GM10266 (cell line): ENCODE results near the gene RFLNA.

Source experiments
- DNase-seq: peaks from one replicate; pipeline ENCODE4 v3.0.0; 2012; ENCODE audit errors: extremely low spot score
- TF ChIP-seq, protein P1 (sequence below): IDR thresholded peaks from 2 replicates; pipeline ENCODE4 v1.5.1; 2012; ENCODE audit warnings: mild to moderate bottlenecking, low read depth; ENCODE audit not compliant: control insufficient read depth, insufficient read depth; ENCODE audit errors: missing control alignments

RFLNA gene

DNA sequence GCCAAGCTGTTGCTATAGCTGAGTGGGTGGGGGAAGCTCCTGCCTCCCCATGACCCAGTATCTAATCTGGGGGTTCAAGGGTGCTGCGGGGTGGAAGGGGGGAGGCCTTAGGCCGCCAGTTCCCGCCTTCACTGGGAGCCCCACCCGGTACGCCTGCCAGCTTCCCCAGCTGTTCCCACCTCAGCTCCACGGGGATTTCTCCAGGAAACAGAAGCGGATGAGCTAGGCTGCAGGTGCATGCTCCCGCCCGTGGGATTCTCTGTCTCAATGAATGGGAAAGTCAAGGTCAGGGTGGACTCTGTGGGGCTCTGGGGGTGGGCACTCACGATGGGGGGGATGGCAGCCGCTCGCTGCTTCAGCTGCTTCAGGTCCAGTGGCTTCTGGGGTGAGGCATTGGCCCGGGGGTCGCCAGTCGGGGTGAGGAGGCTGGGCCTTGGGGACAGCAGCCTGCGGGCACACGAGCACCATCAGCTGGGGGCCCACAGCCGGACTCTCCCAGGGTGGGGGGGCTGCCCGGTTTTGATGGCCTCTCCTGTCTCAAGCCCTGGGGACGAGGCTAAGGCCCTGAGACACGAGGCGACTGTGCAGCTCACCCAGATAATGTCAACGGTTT is 68.6 kb downstream of the RFLNA start:
- TF ChIP-seq, protein P1, sequence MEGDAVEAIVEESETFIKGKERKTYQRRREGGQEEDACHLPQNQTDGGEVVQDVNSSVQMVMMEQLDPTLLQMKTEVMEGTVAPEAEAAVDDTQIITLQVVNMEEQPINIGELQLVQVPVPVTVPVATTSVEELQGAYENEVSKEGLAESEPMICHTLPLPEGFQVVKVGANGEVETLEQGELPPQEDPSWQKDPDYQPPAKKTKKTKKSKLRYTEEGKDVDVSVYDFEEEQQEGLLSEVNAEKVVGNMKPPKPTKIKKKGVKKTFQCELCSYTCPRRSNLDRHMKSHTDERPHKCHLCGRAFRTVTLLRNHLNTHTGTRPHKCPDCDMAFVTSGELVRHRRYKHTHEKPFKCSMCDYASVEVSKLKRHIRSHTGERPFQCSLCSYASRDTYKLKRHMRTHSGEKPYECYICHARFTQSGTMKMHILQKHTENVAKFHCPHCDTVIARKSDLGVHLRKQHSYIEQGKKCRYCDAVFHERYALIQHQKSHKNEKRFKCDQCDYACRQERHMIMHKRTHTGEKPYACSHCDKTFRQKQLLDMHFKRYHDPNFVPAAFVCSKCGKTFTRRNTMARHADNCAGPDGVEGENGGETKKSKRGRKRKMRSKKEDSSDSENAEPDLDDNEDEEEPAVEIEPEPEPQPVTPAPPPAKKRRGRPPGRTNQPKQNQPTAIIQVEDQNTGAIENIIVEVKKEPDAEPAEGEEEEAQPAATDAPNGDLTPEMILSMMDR: no peak
- no peak for DNase-seq

DNA sequence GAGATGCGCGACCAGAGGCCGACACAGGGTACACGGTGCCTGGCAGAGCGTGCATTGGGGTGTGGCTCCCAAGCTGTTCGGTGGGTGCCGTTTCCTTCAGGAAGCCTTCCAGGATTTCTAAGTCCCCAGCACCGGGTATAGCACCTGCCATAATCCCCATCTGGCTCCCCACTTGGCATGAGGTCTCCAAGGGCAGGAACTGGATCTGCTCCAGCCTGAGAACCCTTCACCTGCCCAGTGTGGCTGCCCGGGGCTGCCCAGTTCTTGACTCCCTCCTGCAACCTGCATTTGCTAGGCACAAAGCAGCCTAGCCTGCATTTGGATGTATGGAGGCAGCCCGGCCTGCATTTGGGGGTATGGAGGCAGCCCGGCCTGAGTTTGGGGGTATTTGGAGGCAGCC is 69.7 kb downstream of the RFLNA start:
- TF ChIP-seq, protein P1: no peak
- no peak for DNase-seq
